ENCODE results near the gene EP400. TPM values are rescaled to one million over a fixed set of nuclear protein-coding genes. Genes with fewer than 3 reads are reported as not detected.

Gene EP400
- total and polyA plus RNA-seq, 9 donors, result 19.6 to 60.7 (median 44.0) TPM

DNA sequence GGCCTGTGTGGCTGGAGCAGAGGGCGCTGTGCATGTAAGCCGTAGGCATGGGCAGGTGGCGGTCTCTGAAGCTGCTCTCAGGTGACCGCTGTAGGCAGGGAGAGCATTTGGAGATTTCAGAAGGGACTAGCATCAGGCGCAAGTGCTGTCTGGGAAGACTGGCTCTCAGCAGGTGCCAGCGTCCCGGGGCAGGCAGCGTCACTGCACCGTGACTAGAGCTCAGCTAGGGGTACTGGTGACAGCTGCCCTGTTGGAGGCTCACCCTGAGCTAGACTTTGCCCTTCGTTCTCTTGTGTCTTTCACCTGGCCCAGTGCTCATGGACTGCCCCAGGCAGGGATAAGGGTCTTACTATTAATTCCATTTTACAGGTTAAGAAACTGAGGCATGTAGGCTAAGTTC, 115.5 kb downstream of the EP400 start:
- TF ChIP-seq, protein P1, sequence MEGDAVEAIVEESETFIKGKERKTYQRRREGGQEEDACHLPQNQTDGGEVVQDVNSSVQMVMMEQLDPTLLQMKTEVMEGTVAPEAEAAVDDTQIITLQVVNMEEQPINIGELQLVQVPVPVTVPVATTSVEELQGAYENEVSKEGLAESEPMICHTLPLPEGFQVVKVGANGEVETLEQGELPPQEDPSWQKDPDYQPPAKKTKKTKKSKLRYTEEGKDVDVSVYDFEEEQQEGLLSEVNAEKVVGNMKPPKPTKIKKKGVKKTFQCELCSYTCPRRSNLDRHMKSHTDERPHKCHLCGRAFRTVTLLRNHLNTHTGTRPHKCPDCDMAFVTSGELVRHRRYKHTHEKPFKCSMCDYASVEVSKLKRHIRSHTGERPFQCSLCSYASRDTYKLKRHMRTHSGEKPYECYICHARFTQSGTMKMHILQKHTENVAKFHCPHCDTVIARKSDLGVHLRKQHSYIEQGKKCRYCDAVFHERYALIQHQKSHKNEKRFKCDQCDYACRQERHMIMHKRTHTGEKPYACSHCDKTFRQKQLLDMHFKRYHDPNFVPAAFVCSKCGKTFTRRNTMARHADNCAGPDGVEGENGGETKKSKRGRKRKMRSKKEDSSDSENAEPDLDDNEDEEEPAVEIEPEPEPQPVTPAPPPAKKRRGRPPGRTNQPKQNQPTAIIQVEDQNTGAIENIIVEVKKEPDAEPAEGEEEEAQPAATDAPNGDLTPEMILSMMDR (IDR thresholded peaks at IDR 0.05), result no peak
- TF ChIP-seq POLR2A (IDR thresholded peaks at IDR 0.05) (no peak), EP300 (IDR thresholded peaks at IDR 0.05) (no peak)
- H3K27me3 ChIP-seq, result no peaks in the 10 kb centered on the region
- WGBS, 3 donors, result 95 to 97% (median 96%) methylated on average over 10 of the region's 10 CpGs
- DNase-seq, result no peak
- no peak overlapping the region for H3K4me3 ChIP-seq
- no peak overlapping the region for H3K27ac ChIP-seq
- intact Hi-C loops (cut with DNase I), result no loop called here
- H3K9me3 ChIP-seq, result no peaks in the 10 kb centered on the region
- no peaks in the 10 kb centered on the region for H3K4me1 ChIP-seq (ENCODE audit: insufficient read depth)
- no peaks in the 10 kb centered on the region for H3K36me3 ChIP-seq

- intact Hi-C loops (cut with DNase I), result no loop called here
- Histone ChIP-seq H3K36me3 (no peaks in the 10 kb centered on the region), H3K27me3 (no peaks in the 10 kb centered on the region), H3K9me3 (no peaks in the 10 kb centered on the region), H3K4me1 (ENCODE audit: insufficient read depth) (no peaks in the 10 kb centered on the region), H3K27ac (no peak overlapping the region), H3K4me3 (no peak overlapping the region)
- TF ChIP-seq, protein P1 (IDR thresholded peaks at IDR 0.05), result no peak
- TF ChIP-seq EP300 (IDR thresholded peaks at IDR 0.05) (no peak), POLR2A (IDR thresholded peaks at IDR 0.05) (no peak)
- 22 to 45% (median 25%) methylated on average over 4 of the region's 4 CpGs for WGBS, 3 donors
- DNase-seq, result no peak
These were observed 116.0 kb downstream of the EP400 start for GRCh38 chr12:132065609-132066344.

DNA sequence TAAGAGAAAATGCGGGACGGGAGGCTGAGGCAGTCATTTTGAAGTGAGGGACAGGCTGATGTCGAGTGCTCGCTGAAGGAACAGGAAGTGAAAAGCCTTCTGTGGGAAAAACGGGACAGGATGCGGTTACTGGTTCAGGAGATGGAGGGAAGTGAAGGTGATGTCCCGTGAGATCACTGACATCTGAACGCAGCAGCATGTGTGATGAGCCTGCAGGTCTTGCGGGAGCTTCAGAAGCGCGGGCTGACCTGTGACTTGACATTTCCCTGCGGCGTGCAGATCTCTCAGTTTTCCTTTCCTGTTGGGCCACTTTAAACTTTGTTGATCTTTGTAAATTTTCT, 116.6 kb downstream of the EP400 start:
- intact Hi-C loops (cut with DNase I), result no loop called here
- no peaks in the 10 kb centered on the region for H3K27me3 ChIP-seq
- no peaks in the 10 kb centered on the region for H3K9me3 ChIP-seq
- H3K36me3 ChIP-seq, result no peaks in the 10 kb centered on the region
- 80 to 84% (median 81%) methylated on average over 13 of the region's 13 CpGs for WGBS, 3 donors
- no peak overlapping the region for H3K4me3 ChIP-seq
- no peaks in the 10 kb centered on the region for H3K4me1 ChIP-seq (ENCODE audit: insufficient read depth)
- no peak overlapping the region for H3K27ac ChIP-seq
- TF ChIP-seq, protein P1 (IDR thresholded peaks at IDR 0.05), result no peak
- no peak for TF ChIP-seq POLR2A (IDR thresholded peaks at IDR 0.05)
- no peak for TF ChIP-seq EP300 (IDR thresholded peaks at IDR 0.05)
- no peak for DNase-seq

- TF ChIP-seq, protein P1 (IDR thresholded peaks at IDR 0.05), result no peak
- TF ChIP-seq EP300 (IDR thresholded peaks at IDR 0.05), result no peak
- no peak for TF ChIP-seq POLR2A (IDR thresholded peaks at IDR 0.05)
- no peaks in the 10 kb centered on the region for H3K9me3 ChIP-seq
- 92 to 94% (median 93%) methylated on average over 23 of the region's 23 CpGs for WGBS, 3 donors
- no peaks in the 10 kb centered on the region for H3K36me3 ChIP-seq
- intact Hi-C loops (cut with DNase I), result no loop called here
- DNase-seq, result no peak
- H3K27ac ChIP-seq, result no peak overlapping the region
- no peak overlapping the region for H3K4me3 ChIP-seq
- no peaks in the 10 kb centered on the region for H3K27me3 ChIP-seq
- H3K4me1 ChIP-seq (ENCODE audit: insufficient read depth), result no peaks in the 10 kb centered on the region
These were observed 117.0 kb downstream of the EP400 start for GRCh38 chr12:132066749-132067148.
